ENCODE data around the gene MAMDC2.

The MAMDC2 gene

DNA sequence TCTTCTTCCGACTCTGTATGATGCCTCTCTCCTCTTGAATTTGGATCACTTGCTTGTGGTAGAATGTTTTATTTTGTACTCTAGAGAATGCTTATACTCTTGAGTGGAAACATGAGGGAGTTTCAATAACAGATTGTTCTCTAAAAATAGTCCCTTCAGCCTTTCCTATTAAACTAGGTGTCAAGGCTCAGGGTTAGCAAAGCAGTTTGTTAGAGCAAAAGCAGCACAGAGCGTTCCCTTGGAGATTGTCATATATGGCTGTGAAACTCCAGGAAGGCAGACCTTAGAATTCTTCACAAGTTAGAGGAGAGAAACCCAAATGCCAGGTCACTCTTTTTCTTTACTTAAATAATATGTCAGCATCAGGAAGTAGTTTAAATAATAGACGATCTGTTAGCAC, 33.0 kb downstream of the MAMDC2 start:
- TF ChIP-seq, protein P1, sequence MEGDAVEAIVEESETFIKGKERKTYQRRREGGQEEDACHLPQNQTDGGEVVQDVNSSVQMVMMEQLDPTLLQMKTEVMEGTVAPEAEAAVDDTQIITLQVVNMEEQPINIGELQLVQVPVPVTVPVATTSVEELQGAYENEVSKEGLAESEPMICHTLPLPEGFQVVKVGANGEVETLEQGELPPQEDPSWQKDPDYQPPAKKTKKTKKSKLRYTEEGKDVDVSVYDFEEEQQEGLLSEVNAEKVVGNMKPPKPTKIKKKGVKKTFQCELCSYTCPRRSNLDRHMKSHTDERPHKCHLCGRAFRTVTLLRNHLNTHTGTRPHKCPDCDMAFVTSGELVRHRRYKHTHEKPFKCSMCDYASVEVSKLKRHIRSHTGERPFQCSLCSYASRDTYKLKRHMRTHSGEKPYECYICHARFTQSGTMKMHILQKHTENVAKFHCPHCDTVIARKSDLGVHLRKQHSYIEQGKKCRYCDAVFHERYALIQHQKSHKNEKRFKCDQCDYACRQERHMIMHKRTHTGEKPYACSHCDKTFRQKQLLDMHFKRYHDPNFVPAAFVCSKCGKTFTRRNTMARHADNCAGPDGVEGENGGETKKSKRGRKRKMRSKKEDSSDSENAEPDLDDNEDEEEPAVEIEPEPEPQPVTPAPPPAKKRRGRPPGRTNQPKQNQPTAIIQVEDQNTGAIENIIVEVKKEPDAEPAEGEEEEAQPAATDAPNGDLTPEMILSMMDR (IDR thresholded peaks at IDR 0.05; ENCODE audit: low read depth, low read length), result no peak
- H3K4me3 ChIP-seq (ENCODE audit: low read depth, low read length), result no peak overlapping the region

DNA sequence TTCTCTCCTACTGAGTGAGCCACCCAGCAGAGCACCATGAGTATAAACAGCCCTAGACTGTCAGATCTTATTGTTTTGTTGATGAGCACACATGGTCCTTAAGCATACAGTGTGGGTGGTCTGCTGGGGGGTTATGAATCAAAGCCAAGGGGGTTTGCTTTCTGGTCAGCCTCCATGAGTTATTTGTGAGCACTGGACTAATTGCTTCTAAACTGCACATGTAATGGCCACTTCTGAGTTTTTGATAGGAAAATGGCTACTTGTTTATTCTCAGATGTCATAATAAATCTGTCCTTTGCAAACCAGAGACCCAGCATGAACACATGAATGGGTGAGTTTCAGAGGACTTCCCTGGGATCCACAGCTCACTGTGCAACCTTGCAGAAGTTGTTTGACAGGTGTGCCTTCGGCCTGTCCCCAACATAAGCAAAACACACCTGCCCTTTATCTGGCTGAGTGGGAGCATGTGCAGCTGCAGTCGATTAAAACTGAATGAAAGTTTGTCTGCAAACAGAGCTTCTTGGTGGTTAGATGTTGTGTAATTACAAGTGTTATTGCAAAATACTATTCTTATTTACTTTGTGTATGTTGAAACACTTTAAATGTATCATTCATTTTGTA, 35.9 kb downstream of the MAMDC2 start:
- H3K4me3 ChIP-seq (ENCODE audit: low read depth, low read length), result no peak overlapping the region
- TF ChIP-seq, protein P1 (IDR thresholded peaks at IDR 0.05; ENCODE audit: low read depth, low read length), result no peak

DNA sequence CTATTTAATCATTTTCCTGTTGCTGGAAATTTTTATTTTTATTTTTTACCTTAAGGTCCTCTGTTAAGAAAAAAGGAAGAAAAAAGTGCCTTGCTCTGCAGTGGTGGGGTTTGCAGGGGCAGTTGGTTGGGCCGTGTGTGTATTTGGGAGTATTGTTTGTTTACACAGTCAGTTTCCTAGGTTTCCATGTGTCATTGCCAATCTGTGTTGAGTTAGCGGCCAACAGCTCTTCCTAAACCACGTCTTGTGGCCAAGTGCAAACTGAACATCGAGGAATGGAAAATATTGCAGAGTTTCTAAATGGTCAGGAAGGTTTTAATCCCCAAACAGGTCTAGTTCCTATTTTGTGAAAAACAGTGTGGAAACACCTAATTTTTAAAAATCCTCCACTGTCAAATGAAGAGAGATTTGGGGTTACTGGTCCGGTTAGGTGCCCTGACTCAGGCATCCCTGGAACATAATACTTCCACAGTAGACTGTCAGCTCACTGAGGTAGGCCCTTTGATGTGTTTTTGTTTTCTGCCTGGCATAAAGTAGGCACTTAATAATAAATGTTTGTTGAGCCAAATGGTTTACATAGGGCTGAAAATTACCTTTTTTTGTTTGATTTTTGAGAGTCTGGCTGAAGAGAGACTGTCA, 37.0 kb downstream of the MAMDC2 start:
- no peak overlapping the region for H3K4me3 ChIP-seq (ENCODE audit: low read depth, low read length)
- TF ChIP-seq, protein P1 (IDR thresholded peaks at IDR 0.05; ENCODE audit: low read depth, low read length), result no peak

- no peak overlapping the region for H3K4me3 ChIP-seq (ENCODE audit: low read depth, low read length)
- TF ChIP-seq, protein P1 (IDR thresholded peaks at IDR 0.05; ENCODE audit: low read depth, low read length), result no peak
Measured at GRCh38 chr9:70081120-70081495, 37.5 kb downstream of the MAMDC2 start.

DNA sequence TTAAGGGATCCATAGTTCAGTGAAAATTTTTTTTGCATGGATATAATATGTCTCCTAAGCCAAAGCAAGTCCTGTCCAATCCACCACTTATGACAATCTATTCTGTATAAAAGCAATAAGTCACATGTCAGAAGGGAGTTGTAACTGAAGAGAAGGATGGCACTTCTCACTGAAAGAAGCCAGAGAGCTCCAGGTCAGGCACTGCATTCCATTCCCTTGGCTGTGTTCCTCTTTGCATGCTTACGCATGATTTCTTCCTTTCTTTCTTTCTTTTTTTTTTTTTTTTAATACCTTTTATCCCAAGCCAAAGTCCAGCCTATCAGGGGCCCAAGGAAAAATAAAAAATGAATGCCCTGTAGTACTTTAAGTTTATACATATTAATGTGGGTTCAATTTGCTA, 39.8 kb downstream of the MAMDC2 start:
- no peak overlapping the region for H3K4me3 ChIP-seq (ENCODE audit: low read depth, low read length)
- TF ChIP-seq, protein P1 (IDR thresholded peaks at IDR 0.05; ENCODE audit: low read depth, low read length), result no peak

DNA sequence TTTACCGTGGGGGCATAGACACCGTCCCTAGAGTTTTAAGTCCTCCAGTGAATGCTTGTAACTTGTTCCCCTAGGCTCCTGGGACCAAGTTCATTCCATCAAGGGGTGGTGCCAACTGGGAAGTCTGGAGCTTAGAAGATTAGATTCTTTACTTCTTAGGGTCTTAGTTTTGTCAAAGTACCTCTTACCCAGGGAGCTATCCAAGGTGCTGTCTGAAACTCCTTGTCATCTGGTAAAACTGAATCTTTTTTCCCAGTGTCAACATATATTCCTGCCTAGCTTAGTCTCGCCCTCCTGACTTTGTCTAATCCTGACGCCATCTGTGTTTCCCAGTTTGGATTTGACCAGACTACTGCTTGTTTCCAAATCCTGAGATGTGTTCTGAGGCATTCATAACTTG, 41.6 kb downstream of the MAMDC2 start:
- H3K4me3 ChIP-seq (ENCODE audit: low read depth, low read length), result no peak overlapping the region
- TF ChIP-seq, protein P1 (IDR thresholded peaks at IDR 0.05; ENCODE audit: low read depth, low read length), result no peak

DNA sequence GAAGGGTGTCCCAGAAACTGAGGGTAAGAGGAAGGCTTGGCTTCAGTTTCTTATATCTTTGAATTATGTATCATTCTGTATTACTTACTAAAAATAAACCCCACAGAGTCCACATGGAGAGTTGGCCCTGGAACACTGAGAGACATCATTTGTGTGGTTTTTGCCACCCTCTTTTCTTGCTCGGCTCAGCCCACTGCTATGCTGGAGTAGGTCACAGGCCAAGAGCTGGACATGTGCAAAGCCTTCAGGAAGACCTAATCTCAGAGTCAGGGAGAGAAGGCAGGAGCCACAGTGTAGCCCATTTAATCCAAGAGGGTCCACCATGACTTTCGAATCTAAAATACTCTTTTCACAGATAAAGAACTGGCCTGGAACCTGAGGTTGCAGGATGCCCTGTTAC, 47.5 kb downstream of the MAMDC2 start:
- TF ChIP-seq, protein P1 (IDR thresholded peaks at IDR 0.05; ENCODE audit: low read depth, low read length), result no peak
- no peak overlapping the region for H3K4me3 ChIP-seq (ENCODE audit: low read depth, low read length)
